ENCODE measurements around the gene SIPA1L3.

SIPA1L3 gene

GRCh38 chr19:37933937-37934358 lies 26.9 kb downstream of the SIPA1L3 start:
- no peak overlapping the region for H3K9ac ChIP-seq (ENCODE audit: low read length)

GRCh38 chr19:37935341-37935740 lies 28.3 kb downstream of the SIPA1L3 start:
- H3K4me1 ChIP-seq (ENCODE audit: insufficient read depth, low read length), result peaks cover 14% of the 10 kb centered on the region
- no peak overlapping the region for H3K27ac ChIP-seq (ENCODE audit: low read depth, low read length)
- H3K9ac ChIP-seq (ENCODE audit: low read length), result no peak overlapping the region

More at GRCh38 chr19:37933937-37934358, 26.9 kb downstream of the SIPA1L3 start:
- Histone ChIP-seq H3K4me1 (ENCODE audit: insufficient read depth, low read length) (peaks cover 14% of the 10 kb centered on the region), H3K27ac (ENCODE audit: low read depth, low read length) (no peak overlapping the region), H3K4me3 (ENCODE audit: low read depth in 1 of 2, low read length in 2 of 2) (no peak overlapping the region), H3K36me3 (ENCODE audit: insufficient read depth, low read length) (no peaks in the 10 kb centered on the region), H3K27me3 (ENCODE audit: control insufficient read depth in 1 of 2, insufficient read depth in 2 of 2, low read length in 2 of 2) (no peaks in the 10 kb centered on the region), H3K9me3 (ENCODE audit: low read length) (no peaks in the 10 kb centered on the region)

GRCh38 chr19:37936166-37936565 lies 29.2 kb downstream of the SIPA1L3 start:
- Histone ChIP-seq H3K36me3 (ENCODE audit: insufficient read depth, low read length) (no peaks in the 10 kb centered on the region), H3K4me1 (ENCODE audit: insufficient read depth, low read length) (peaks cover 14% of the 10 kb centered on the region), H3K9ac (ENCODE audit: low read length) (no peak overlapping the region), H3K4me3 (ENCODE audit: low read depth in 1 of 2, low read length in 2 of 2) (no peak overlapping the region), H3K27ac (ENCODE audit: low read depth, low read length) (no peak overlapping the region), H3K27me3 (ENCODE audit: control insufficient read depth in 1 of 2, insufficient read depth in 2 of 2, low read length in 2 of 2) (no peaks in the 10 kb centered on the region), H3K9me3 (ENCODE audit: low read length) (no peaks in the 10 kb centered on the region)

More at GRCh38 chr19:37935341-37935740, 28.3 kb downstream of the SIPA1L3 start:
- Histone ChIP-seq H3K27me3 (ENCODE audit: control insufficient read depth in 1 of 2, insufficient read depth in 2 of 2, low read length in 2 of 2) (no peaks in the 10 kb centered on the region), H3K4me3 (ENCODE audit: low read depth in 1 of 2, low read length in 2 of 2) (no peak overlapping the region), H3K36me3 (ENCODE audit: insufficient read depth, low read length) (no peaks in the 10 kb centered on the region), H3K9me3 (ENCODE audit: low read length) (no peaks in the 10 kb centered on the region)

- Histone ChIP-seq H3K27ac (ENCODE audit: low read depth, low read length) (no peak overlapping the region), H3K9me3 (ENCODE audit: low read length) (no peaks in the 10 kb centered on the region), H3K9ac (ENCODE audit: low read length) (no peak overlapping the region)
Observed at GRCh38 chr19:37936886-37937285, 29.9 kb downstream of the SIPA1L3 start.

GRCh38 chr19:37938353-37938752 lies 31.3 kb downstream of the SIPA1L3 start:
- Histone ChIP-seq H3K36me3 (ENCODE audit: insufficient read depth, low read length) (no peaks in the 10 kb centered on the region), H3K4me1 (ENCODE audit: insufficient read depth, low read length) (peaks cover 8% of the 10 kb centered on the region), H3K27ac (ENCODE audit: low read depth, low read length) (no peak overlapping the region), H3K9me3 (ENCODE audit: low read length) (no peaks in the 10 kb centered on the region), H3K9ac (ENCODE audit: low read length) (no peak overlapping the region), H3K27me3 (ENCODE audit: control insufficient read depth in 1 of 2, insufficient read depth in 2 of 2, low read length in 2 of 2) (no peaks in the 10 kb centered on the region), H3K4me3 (ENCODE audit: low read depth in 1 of 2, low read length in 2 of 2) (no peak overlapping the region)

More at GRCh38 chr19:37936886-37937285, 29.9 kb downstream of the SIPA1L3 start:
- Histone ChIP-seq H3K36me3 (ENCODE audit: insufficient read depth, low read length) (no peaks in the 10 kb centered on the region), H3K4me3 (ENCODE audit: low read depth in 1 of 2, low read length in 2 of 2) (no peak overlapping the region), H3K27me3 (ENCODE audit: control insufficient read depth in 1 of 2, insufficient read depth in 2 of 2, low read length in 2 of 2) (no peaks in the 10 kb centered on the region), H3K4me1 (ENCODE audit: insufficient read depth, low read length) (peaks cover 14% of the 10 kb centered on the region)

GRCh38 chr19:37941782-37942515 lies 34.9 kb downstream of the SIPA1L3 start:
- Histone ChIP-seq H3K9me3 (ENCODE audit: low read length) (no peaks in the 10 kb centered on the region), H3K27ac (ENCODE audit: low read depth, low read length) (no peak overlapping the region), H3K4me1 (ENCODE audit: insufficient read depth, low read length) (no peaks in the 10 kb centered on the region), H3K36me3 (ENCODE audit: insufficient read depth, low read length) (no peaks in the 10 kb centered on the region), H3K9ac (ENCODE audit: low read length) (no peak overlapping the region), H3K4me3 (ENCODE audit: low read depth in 1 of 2, low read length in 2 of 2) (no peak overlapping the region), H3K27me3 (ENCODE audit: control insufficient read depth in 1 of 2, insufficient read depth in 2 of 2, low read length in 2 of 2) (no peaks in the 10 kb centered on the region)

GRCh38 chr19:37942516-37942902 lies 35.5 kb downstream of the SIPA1L3 start:
- no peaks in the 10 kb centered on the region for H3K4me1 ChIP-seq (ENCODE audit: insufficient read depth, low read length)
- no peaks in the 10 kb centered on the region for H3K9me3 ChIP-seq (ENCODE audit: low read length)
- no peak overlapping the region for H3K27ac ChIP-seq (ENCODE audit: low read depth, low read length)
- H3K36me3 ChIP-seq (ENCODE audit: insufficient read depth, low read length), result no peaks in the 10 kb centered on the region
- H3K9ac ChIP-seq (ENCODE audit: low read length), result no peak overlapping the region
- no peaks in the 10 kb centered on the region for H3K27me3 ChIP-seq (ENCODE audit: control insufficient read depth in 1 of 2, insufficient read depth in 2 of 2, low read length in 2 of 2)
- no peak overlapping the region for H3K4me3 ChIP-seq (ENCODE audit: low read depth in 1 of 2, low read length in 2 of 2)

GRCh38 chr19:37943480-37943879 lies 36.5 kb downstream of the SIPA1L3 start:
- Histone ChIP-seq H3K9ac (ENCODE audit: low read length) (no peak overlapping the region), H3K4me3 (ENCODE audit: low read depth in 1 of 2, low read length in 2 of 2) (no peak overlapping the region), H3K4me1 (ENCODE audit: insufficient read depth, low read length) (no peaks in the 10 kb centered on the region), H3K9me3 (ENCODE audit: low read length) (no peaks in the 10 kb centered on the region), H3K27me3 (ENCODE audit: control insufficient read depth in 1 of 2, insufficient read depth in 2 of 2, low read length in 2 of 2) (no peaks in the 10 kb centered on the region), H3K27ac (ENCODE audit: low read depth, low read length) (no peak overlapping the region), H3K36me3 (ENCODE audit: insufficient read depth, low read length) (no peaks in the 10 kb centered on the region)

- no peaks in the 10 kb centered on the region for H3K27me3 ChIP-seq (ENCODE audit: control insufficient read depth in 1 of 2, insufficient read depth in 2 of 2, low read length in 2 of 2)
- no peaks in the 10 kb centered on the region for H3K36me3 ChIP-seq (ENCODE audit: insufficient read depth, low read length)
- H3K9ac ChIP-seq (ENCODE audit: low read length), result no peak overlapping the region
- no peak overlapping the region for H3K4me3 ChIP-seq (ENCODE audit: low read depth in 1 of 2, low read length in 2 of 2)
- no peaks in the 10 kb centered on the region for H3K9me3 ChIP-seq (ENCODE audit: low read length)
- H3K4me1 ChIP-seq (ENCODE audit: insufficient read depth, low read length), result no peaks in the 10 kb centered on the region
- no peak overlapping the region for H3K27ac ChIP-seq (ENCODE audit: low read depth, low read length)
Observed at GRCh38 chr19:37946132-37946531, 39.1 kb downstream of the SIPA1L3 start.

- Histone ChIP-seq H3K36me3 (ENCODE audit: insufficient read depth, low read length) (no peaks in the 10 kb centered on the region), H3K9me3 (ENCODE audit: low read length) (no peaks in the 10 kb centered on the region), H3K27me3 (ENCODE audit: control insufficient read depth in 1 of 2, insufficient read depth in 2 of 2, low read length in 2 of 2) (no peaks in the 10 kb centered on the region), H3K27ac (ENCODE audit: low read depth, low read length) (no peak overlapping the region), H3K9ac (ENCODE audit: low read length) (no peak overlapping the region), H3K4me1 (ENCODE audit: insufficient read depth, low read length) (no peaks in the 10 kb centered on the region), H3K4me3 (ENCODE audit: low read depth in 1 of 2, low read length in 2 of 2) (no peak overlapping the region)
Observed at GRCh38 chr19:37947778-37948177, 40.8 kb downstream of the SIPA1L3 start.

- H3K27ac ChIP-seq (ENCODE audit: low read depth, low read length), result no peak overlapping the region
- H3K27me3 ChIP-seq (ENCODE audit: control insufficient read depth in 1 of 2, insufficient read depth in 2 of 2, low read length in 2 of 2), result no peaks in the 10 kb centered on the region
- H3K4me1 ChIP-seq (ENCODE audit: insufficient read depth, low read length), result no peaks in the 10 kb centered on the region
- H3K9ac ChIP-seq (ENCODE audit: low read length), result no peak overlapping the region
- no peaks in the 10 kb centered on the region for H3K36me3 ChIP-seq (ENCODE audit: insufficient read depth, low read length)
- H3K9me3 ChIP-seq (ENCODE audit: low read length), result no peaks in the 10 kb centered on the region
- no peak overlapping the region for H3K4me3 ChIP-seq (ENCODE audit: low read depth in 1 of 2, low read length in 2 of 2)
Observed at GRCh38 chr19:37948362-37948761, 41.4 kb downstream of the SIPA1L3 start.
